ENCODE results near the gene ANGEL2. TPM values are rescaled to one million over a fixed set of nuclear protein-coding genes. Genes with fewer than 3 reads are reported as not detected.

The ANGEL2 gene
- total RNA-seq, 4 donors from 2014 or later = 21.1 to 62.7 (median 46.7) TPM

DNA sequence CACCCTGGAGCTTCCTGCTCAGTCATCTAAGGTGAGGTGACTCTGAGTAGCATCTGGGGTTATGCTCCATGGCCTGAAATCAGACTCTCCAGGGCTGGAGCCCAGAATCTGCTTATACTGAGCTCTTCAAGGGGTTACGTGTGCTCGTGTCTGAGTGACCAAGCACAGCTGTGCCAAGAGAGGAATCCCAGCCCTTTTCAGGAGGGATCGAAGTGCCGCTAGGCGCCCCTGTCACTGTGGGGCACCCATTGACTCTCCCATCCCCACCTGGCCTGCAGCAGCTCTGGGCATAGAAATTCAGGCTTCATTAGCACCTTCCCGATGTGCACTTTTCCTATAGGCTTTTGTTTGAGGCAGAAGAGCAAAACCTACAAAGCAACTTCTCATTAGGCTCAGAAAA lies 51.6 kb downstream of the ANGEL2 start:
- peak in 1 of 3 donors; percentile 5 for DNase-seq
- Histone ChIP-seq H3K36me3 (no peaks in the 10 kb centered on the region), H3K27me3 (no peaks in the 10 kb centered on the region), H3K27ac (no peak overlapping the region), H3K4me1 (no peaks in the 10 kb centered on the region), H3K9me3 (no peaks in the 10 kb centered on the region), H3K4me3 (no peak overlapping the region)
- no peak for TF ChIP-seq POLR2A (IDR thresholded peaks at IDR 0.05)
- TF ChIP-seq, protein P1, sequence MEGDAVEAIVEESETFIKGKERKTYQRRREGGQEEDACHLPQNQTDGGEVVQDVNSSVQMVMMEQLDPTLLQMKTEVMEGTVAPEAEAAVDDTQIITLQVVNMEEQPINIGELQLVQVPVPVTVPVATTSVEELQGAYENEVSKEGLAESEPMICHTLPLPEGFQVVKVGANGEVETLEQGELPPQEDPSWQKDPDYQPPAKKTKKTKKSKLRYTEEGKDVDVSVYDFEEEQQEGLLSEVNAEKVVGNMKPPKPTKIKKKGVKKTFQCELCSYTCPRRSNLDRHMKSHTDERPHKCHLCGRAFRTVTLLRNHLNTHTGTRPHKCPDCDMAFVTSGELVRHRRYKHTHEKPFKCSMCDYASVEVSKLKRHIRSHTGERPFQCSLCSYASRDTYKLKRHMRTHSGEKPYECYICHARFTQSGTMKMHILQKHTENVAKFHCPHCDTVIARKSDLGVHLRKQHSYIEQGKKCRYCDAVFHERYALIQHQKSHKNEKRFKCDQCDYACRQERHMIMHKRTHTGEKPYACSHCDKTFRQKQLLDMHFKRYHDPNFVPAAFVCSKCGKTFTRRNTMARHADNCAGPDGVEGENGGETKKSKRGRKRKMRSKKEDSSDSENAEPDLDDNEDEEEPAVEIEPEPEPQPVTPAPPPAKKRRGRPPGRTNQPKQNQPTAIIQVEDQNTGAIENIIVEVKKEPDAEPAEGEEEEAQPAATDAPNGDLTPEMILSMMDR (IDR thresholded peaks at IDR 0.05) = no peak

DNA sequence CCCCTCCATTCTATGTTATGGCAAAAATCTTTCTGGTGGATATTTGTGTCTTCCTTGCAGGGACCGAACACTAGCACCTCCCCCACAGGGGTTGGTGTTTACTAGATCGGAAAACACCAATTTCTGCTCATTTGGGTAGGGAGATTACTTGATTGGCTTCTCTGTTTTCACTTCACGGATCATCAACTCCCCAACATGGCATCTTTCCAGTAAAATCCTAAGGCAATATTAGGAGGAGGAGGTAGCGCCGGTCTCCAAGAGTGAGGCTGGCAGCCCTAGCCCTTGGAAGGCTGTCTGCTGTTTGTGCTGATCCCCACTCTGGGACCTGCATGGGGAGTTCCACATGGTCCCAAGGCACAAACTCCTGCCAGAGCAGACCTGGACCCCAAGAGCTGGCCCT lies 53.2 kb downstream of the ANGEL2 start:
- Histone ChIP-seq H3K27me3 (no peaks in the 10 kb centered on the region), H3K4me1 (no peaks in the 10 kb centered on the region), H3K9me3 (no peaks in the 10 kb centered on the region), H3K27ac (no peak overlapping the region), H3K36me3 (no peaks in the 10 kb centered on the region), H3K4me3 (no peak overlapping the region)
- DNase-seq = no peak
- TF ChIP-seq POLR2A (IDR thresholded peaks at IDR 0.05) = no peak
- TF ChIP-seq, protein P1 (IDR thresholded peaks at IDR 0.05) = no peak

DNA sequence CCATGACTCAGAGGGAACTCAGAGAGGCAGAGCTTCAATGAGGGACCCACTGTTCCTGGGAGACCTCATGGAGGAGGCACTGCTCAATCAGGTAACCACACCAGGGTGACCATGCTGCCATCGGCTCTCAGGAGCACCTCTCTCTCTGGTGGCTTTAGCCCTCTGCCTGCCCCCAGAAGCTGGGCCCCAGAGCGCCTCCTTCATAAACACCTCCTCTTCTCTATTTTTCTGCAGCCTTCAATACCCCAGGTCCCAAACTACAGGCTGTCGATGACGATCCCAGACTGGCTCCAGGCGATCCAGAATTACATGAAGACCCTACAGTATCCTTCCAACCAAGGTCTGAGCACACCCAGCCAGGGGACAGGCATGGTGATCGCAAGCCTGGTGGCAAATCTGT lies 54.7 kb downstream of the ANGEL2 start:
- Histone ChIP-seq H3K4me1 (no peaks in the 10 kb centered on the region), H3K9me3 (no peaks in the 10 kb centered on the region), H3K36me3 (no peaks in the 10 kb centered on the region), H3K27me3 (no peaks in the 10 kb centered on the region), H3K27ac (no peak overlapping the region), H3K4me3 (no peak overlapping the region)
- DNase-seq = no peak
- no peak for TF ChIP-seq POLR2A (IDR thresholded peaks at IDR 0.05)
- TF ChIP-seq, protein P1 (IDR thresholded peaks at IDR 0.05) = no peak

DNA sequence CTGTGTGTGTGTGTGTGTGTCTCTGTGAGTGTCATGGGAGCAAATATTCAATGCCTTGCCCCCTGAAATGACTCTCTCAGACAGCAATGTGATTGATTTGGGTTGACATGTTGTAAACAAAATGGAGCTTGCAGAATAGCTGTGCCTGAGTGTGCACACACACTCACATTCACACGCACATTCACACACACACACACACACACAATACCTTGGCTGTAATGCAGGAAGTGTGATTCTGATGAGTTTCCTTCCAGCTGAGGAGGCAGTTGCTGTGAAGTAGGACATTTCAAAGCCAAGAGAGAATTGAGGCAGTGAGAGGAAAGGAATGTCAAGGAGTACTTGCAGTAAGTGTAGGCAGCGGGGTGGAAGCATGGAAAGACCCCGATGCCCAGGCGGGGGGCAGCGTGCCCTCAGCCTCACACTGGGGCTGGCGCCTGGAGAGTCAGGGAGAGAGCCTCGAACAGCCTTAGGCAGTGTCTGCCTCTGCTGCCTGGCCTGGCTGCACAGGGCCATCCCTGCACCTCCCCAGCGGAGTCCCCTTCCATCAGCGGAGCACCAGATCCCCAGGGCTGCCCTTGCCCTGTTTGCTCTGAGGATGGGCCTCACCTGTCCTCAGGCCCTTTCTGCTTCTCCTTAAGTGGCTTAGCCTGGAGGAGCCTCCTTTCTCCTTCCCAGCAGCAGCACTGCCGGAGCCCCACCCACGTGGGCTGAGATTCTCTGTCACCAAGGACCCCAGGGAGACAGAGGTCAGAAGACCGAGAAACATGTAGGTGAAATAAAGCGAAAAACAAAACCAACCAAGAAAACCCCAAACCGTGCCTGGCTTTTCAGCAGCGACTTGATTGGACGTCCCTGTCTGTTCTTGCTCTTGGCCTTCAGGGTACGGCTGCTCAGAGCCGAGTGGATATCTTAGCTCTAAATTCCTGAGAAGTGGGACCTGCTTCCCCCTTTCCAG lies 56.1 kb downstream of the ANGEL2 start:
- Histone ChIP-seq H3K4me1 (no peaks in the 10 kb centered on the region), H3K36me3 (no peaks in the 10 kb centered on the region), H3K27me3 (no peaks in the 10 kb centered on the region), H3K27ac (no peak overlapping the region), H3K9me3 (no peaks in the 10 kb centered on the region), H3K4me3 (no peak overlapping the region)
- DNase-seq = no peak
- no peak for TF ChIP-seq POLR2A (IDR thresholded peaks at IDR 0.05)
- TF ChIP-seq, protein P1 (IDR thresholded peaks at IDR 0.05) = no peak

DNA sequence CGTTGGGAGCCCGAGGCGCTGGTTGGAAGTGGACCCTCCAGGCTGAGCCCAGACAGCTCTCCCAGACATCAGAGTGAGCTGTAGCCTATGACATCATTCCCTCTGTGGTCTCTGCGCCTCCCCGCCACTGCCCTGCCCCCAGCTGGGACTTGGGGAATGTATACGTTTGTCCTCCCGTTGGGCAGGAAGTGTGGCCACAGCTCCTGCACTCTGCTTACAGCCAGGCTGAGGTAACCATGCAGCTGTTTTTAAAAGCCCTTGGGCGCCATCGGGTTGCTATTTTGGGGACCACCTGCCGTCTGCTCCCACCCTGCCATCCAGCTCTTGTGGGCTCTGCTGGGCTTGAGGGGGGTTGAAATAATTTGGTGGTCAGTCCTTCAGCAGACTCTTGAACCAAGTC lies 57.5 kb downstream of the ANGEL2 start:
- TF ChIP-seq POLR2A (IDR thresholded peaks at IDR 0.05) = no peak
- TF ChIP-seq, protein P1 (IDR thresholded peaks at IDR 0.05) = no peak
- H3K27me3 ChIP-seq = no peaks in the 10 kb centered on the region
- H3K9me3 ChIP-seq = no peaks in the 10 kb centered on the region
- H3K36me3 ChIP-seq = no peaks in the 10 kb centered on the region
- no peak for DNase-seq
- no peak overlapping the region for H3K27ac ChIP-seq
- no peaks in the 10 kb centered on the region for H3K4me1 ChIP-seq
- no peak overlapping the region for H3K4me3 ChIP-seq
